C4-2B (cell line): Measurements from ENCODE around the gene TPPP.
A peak's percentile ranks its signal among the peaks of the same experiment; 100 is the strongest.
"Not testable (repeated sequence)": the region's sequence is repeated elsewhere in the genome, so short reads cannot be mapped to it uniquely, and the experiment has no call there.

Experiments
- H3K27ac ChIP-seq: fragments of 450-650 bp; 2 replicates; pipeline ENCODE4 v1.5.1; 2017
- ZFX ChIP-seq: fragments of 450-650 bp; IDR thresholded peaks from 2 replicates; pipeline ENCODE4 v1.6.1; 2017
- TF ChIP-seq, protein P1 (sequence below): fragments of 450-650 bp; conservative IDR thresholded peaks from 2 replicates; pipeline ENCODE4 v1.5.1; 2017; ENCODE audit warnings: mild to moderate bottlenecking

The TPPP gene

DNA sequence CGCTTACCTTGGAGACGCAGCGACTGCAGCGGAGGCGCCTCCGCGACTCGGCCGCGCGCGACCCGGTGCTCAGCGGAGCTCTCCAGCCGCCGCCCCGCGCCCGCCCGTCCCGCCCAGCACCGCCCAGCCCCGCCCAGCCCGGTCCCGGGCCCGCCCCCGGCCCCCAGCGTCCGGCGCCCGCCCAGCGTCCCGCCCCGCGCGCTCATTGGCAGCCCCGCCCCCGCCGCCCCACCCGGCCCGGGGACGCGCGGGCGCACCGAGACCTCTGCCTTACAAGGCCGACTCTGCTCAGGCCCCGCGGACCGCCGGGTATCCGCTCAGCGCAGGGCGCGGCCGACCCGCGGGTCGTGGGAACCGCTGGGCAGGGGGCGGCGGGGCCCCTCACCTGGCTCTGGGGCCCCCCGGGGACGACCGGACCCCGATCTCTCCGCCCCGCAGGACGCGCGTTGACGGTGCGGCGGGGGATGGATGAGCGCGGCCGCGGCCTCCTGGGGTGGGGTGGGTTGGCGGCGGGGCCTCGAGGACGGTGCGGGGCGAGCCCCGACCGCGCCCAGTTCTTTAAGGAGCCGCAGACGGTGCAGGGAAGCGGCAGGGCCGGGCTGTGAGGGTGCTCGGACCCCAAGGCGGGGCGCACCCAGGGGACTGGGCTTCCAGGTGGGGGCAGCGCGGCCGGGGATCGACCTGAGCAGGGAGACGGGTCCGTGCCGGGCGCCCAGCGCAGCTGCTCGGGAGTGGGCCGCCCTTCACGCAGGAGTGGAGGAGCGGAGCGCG, at the start of gene TPPP:
TSS of gene TPPP (minus strand) at position 82 of the 771 bp plus-strand sequence. CDS start 15,292 bp downstream, outside the sequence.
- peak; percentile 62 for TF ChIP-seq ZFX
- H3K27ac ChIP-seq = peak within 1 kb of the TSS; percentile 74

- H3K27ac ChIP-seq = not testable (repeated sequence)
These were observed 49.1 kb upstream of the TPPP start for GRCh38 chr5:742276-742675.

DNA sequence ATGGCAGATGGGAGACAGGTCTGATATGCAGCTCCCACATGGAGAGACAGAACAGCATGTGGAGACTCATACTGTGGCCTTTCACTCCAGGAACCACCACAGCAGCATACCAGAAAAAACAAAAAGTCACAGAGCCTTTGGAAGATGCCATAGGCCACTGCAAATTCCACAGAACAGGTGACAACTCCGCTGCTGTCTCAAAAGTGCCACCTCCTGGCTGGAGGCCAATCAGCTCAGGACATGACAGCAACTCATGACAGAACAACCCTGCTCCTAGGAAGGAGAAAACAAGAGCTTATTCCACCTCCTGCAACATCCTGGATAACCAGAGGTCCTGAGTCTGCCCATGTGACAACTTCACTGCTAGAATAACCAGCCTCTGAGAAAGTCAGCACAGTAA, 41.0 kb upstream of the TPPP start:
- H3K27ac ChIP-seq = not testable (repeated sequence)

DNA sequence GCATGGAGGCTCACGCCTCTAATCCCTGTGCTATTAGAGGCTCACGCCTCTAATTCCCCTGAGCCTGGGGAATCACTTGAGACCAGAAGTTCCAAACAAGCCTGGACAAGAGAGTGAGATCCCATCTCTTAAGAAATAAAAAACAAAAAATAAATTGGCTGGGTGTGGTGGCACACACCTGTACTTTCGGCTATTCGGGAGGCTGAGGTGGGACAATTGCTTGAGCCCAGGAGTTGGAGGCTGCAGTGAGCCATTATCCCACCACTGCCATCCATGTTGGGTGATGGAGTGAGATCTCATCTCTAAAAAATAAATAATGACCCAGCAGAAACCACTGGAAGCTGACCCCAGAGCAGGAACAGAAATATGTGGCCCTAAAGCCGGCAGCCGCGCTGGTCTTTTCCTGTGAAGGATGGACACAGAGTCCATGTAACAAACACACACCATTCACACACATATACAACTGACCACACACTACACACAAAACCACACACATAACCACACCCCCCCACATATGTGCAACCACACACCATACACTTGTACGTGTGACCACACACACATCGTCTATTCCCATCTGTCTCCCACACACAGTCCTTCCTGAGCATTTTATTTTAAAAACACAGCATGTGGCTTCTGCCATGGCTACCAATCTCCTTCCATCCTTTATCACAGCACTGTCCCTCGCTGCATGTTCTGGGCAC, 39.8 kb upstream of the TPPP start:
- H3K27ac ChIP-seq = not testable (repeated sequence)

DNA sequence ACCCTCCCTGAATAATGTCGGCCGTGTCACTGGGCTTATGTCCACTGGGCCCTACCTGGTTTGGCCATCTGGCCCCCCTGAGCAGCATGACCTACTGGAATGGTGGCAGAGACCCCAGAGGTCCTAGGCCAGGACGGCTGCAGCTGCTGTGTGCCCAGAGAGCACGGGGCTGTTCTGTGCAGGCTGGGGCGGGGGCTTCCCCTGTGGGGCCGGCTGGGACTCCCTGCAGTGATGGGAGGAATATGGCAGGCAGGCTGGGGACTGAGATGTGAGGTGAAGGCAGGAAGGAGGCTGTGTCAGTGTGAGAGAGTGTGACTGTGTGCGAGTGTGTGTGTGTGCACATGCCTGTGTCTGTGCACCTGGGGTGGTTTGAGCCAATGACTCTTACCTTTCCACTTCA, 36.1 kb upstream of the TPPP start:
- H3K27ac ChIP-seq = not testable (repeated sequence)

DNA sequence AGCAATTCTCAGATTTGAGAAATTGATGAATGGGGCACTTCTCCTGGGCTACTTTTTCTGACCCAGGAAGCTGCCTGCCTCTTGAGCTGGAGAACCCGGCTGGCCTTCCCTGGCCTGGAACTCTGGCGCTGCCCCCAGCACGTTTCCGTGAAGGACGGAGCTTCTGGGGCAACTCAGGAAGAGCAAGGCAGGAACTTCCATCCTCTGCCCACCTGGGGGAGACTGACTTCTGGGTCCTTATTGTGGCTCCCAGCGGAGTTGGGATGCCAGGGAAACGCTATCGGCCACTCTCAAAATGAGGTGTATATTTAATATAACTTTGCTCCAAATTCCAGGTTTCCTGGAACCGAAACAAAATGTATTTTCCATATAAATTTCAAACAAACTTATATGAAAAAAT, 33.9 kb upstream of the TPPP start:
- H3K27ac ChIP-seq = not testable (repeated sequence)

GRCh38 chr5:723865-724264, 30.7 kb upstream of the TPPP start:
- H3K27ac ChIP-seq = not testable (repeated sequence)

DNA sequence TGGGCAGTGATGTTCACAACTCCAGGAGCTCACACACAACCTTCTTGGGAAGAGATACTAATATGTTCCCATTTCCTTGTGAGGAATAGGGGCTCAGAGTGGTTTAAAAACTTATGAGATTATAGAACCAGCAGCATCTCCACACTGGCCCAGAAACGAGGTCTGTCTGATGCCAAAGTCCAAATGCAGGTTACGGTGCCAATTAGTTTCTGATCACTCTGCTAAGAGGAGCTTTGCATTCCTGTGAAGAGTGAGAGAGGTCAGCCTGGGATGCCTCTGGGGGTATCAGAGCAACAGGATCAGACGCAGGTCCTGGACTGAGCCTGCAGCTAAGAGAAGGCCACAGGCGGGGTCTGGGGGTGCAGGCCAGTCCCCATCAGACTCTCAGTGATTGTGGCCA, 30.2 kb upstream of the TPPP start:
- not testable (repeated sequence) for H3K27ac ChIP-seq

DNA sequence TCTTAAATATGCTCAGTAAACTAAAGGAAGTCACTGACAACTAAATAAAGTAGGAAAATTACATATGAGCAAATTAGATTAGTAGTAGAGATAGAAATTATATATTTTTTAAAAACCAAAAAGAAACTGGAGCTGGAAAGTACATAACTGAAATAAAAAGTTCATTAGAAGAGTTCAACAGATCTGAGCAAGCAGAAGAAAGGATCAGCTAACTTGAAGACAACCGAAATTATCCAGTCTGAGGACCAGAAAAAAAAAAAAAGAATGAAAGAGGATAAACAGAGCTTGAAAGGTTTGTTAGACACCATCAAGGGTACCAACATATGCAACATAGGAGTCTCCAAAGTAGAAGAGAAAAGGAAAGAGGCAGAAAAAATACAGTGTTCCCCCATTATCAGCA, 26.2 kb upstream of the TPPP start:
- H3K27ac ChIP-seq = not testable (repeated sequence)

- H3K27ac ChIP-seq = no peak overlapping the region
- TF ChIP-seq, protein P1, sequence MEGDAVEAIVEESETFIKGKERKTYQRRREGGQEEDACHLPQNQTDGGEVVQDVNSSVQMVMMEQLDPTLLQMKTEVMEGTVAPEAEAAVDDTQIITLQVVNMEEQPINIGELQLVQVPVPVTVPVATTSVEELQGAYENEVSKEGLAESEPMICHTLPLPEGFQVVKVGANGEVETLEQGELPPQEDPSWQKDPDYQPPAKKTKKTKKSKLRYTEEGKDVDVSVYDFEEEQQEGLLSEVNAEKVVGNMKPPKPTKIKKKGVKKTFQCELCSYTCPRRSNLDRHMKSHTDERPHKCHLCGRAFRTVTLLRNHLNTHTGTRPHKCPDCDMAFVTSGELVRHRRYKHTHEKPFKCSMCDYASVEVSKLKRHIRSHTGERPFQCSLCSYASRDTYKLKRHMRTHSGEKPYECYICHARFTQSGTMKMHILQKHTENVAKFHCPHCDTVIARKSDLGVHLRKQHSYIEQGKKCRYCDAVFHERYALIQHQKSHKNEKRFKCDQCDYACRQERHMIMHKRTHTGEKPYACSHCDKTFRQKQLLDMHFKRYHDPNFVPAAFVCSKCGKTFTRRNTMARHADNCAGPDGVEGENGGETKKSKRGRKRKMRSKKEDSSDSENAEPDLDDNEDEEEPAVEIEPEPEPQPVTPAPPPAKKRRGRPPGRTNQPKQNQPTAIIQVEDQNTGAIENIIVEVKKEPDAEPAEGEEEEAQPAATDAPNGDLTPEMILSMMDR = no peak
- no peak for TF ChIP-seq ZFX
These were observed 24.0 kb upstream of the TPPP start for GRCh38 chr5:717143-717542.

DNA sequence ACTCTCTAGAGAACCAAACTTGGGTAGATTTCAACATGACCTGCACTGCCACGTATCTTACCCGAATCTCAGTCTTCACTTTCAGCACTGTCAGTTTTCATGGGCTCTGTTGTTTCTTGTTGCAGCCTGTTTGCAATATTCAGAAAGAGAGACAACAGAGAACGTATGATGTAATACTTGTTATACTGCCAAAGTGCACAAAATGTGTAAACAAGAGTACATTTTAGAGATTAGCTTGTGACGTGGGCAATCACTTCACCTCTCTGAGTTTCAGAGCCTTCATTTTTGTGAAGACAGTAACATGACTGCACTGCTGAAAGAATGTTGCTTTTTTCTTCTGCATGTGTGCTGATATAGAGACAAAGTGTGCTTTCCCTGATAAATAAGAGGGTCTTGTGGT, 23.6 kb upstream of the TPPP start:
- not testable (repeated sequence) for H3K27ac ChIP-seq

DNA sequence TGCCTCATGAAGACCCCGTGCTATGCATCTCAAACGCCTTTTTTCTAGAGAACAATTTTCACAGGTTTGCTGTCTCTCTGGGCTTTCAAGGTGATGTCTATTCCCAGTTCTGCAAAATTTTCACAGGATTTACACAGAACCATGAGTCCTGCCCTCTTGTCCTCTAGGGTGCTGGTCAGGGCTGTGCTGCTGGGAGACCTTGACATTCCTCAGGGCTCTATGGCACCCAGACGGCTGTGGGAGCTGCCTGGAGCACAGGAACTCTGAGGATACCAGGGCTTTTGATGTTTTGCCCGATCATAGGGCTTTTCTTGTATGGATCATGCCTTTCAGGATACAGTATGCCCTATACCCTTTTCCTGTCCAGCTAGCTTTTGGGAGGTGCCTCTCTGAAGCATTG, 22.5 kb upstream of the TPPP start:
- not testable (repeated sequence) for H3K27ac ChIP-seq

GRCh38 chr5:714215-715118, 21.3 kb upstream of the TPPP start:
- not testable (repeated sequence) for H3K27ac ChIP-seq

DNA sequence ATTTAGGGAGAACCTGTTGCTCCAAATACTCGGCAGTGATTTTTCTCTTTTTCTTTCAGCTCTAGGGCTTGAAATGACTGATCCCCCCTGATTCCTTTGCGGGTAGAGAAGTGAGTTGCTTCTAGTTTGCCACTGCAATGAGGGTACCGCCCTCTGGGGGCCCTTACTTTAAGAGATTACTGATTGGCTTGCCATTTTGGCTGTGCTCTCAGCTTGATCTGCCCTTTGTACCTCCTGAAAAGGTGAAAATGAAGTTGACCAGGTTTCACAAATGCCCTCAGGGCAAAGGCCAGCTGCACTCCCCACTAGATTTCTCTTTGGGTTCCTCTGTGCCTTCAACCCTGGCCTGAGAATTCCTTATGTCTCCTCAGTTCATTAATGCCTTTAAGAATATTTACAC, 20.5 kb upstream of the TPPP start:
- H3K27ac ChIP-seq = not testable (repeated sequence)

DNA sequence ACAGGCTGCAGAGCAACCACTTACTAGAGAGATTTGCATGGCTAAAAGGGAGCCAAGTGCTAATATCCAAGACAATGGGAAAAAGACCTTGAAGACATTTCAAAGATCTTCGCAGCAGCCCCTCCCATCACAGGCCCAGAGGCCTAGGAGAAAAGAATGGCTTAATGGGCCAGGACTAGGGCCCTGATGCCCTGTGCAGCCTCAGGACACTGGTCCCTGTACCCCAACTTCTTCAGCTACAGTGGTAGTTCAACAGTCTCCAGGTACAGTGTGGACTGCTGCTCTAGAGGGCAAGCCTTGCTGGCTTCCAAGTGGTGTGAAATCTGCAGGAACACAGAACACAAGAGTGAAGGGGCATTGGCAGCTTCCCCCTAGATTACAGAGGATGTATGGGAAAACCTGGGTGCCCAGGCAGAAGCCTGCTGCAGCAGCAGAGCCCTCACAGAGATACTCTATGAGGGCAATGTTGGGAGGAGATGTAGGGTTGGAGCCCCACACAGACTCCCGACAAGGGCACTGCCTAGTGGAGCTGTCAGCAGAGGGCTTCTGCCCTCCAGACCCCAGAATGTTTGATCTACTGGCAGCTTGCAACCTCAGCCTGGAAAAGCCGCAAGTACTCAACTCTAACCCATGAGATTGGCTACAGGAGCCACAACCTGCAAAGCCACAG, 15.8 kb upstream of the TPPP start:
- not testable (repeated sequence) for H3K27ac ChIP-seq

GRCh38 chr5:708374-708773, 15.2 kb upstream of the TPPP start:
- H3K27ac ChIP-seq = not testable (repeated sequence)

DNA sequence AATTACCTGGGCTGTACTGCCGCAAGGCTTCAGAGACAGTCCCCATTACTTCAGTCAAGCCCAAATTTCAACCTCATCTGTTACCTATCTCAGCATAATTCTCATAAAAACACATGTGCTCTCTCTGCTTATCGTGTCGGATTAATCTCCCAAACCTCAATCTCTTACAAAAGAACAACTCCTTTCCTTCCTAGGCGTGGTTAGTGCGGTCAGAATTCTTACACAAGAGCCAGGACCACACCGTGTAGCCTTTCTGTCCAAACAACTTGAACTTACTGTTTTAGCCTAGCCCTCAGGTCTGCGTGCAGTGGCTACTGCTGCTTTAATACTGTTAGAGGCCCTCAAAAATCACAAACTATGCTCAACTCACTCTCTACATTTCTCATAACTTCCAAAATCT, 13.0 kb upstream of the TPPP start:
- not testable (repeated sequence) for H3K27ac ChIP-seq

- H3K27ac ChIP-seq = not testable (repeated sequence)
These were observed 3.9 kb upstream of the TPPP start for GRCh38 chr5:696753-697702.

- H3K27ac ChIP-seq = not testable (repeated sequence)
These were observed 3.0 kb upstream of the TPPP start for GRCh38 chr5:696191-696590.
